ENCODE results near the gene N4BP2. TPM values are rescaled to one million over a fixed set of nuclear protein-coding genes. Genes with fewer than 3 reads are reported as not detected.

Gene N4BP2
- polyA plus RNA-seq, 3 donors = 1.7 to 3.0 (median 1.9) TPM

- 50 to 85% (median 70%) methylated on average over 15 of the region's 15 CpGs for WGBS, 3 donors
Measured at GRCh38 chr4:40197879-40198689, 141.4 kb downstream of the N4BP2 start.

GRCh38 chr4:40199179-40199670, 142.6 kb downstream of the N4BP2 start:
- H3K27ac ChIP-seq (ENCODE audit: low read depth, low read length) = no peak overlapping the region
- 53 to 80% (median 59%) methylated on average over 6 of the region's 6 CpGs for WGBS, 3 donors

More at GRCh38 chr4:40197879-40198689, 141.4 kb downstream of the N4BP2 start:
- H3K27ac ChIP-seq (ENCODE audit: low read depth, low read length) = no peak overlapping the region

- 44 to 80% (median 55%) methylated on average over 15 of the region's 15 CpGs for WGBS, 3 donors
- H3K27ac ChIP-seq (ENCODE audit: low read depth, low read length) = no peak overlapping the region
Measured at GRCh38 chr4:40199999-40200874, 143.6 kb downstream of the N4BP2 start.

- H3K27ac ChIP-seq (ENCODE audit: low read depth, low read length) = no peak overlapping the region
- 41 to 55% (median 50%) methylated on average over 13 of the region's 13 CpGs for WGBS, 3 donors
Measured at GRCh38 chr4:40200875-40201801, 144.5 kb downstream of the N4BP2 start.

GRCh38 chr4:40201898-40202297, 145.2 kb downstream of the N4BP2 start:
- H3K27ac ChIP-seq (ENCODE audit: low read depth, low read length) = no peak overlapping the region
- 94 to 96% (median 95%) methylated on average over 4 of the region's 4 CpGs for WGBS, 3 donors

- H3K27ac ChIP-seq (ENCODE audit: low read depth, low read length) = no peak overlapping the region
- 82 to 95% (median 83%) methylated on average over 3 of the region's 3 CpGs for WGBS, 3 donors
Measured at GRCh38 chr4:40202474-40202873, 145.8 kb downstream of the N4BP2 start.

GRCh38 chr4:40204507-40205258, 148.0 kb downstream of the N4BP2 start:
- H3K27ac ChIP-seq (ENCODE audit: low read depth, low read length) = no peak overlapping the region
- WGBS, 3 donors = 80 to 83% (median 82%) methylated on average over 9 of the region's 9 CpGs

- 42 to 84% (median 58%) methylated on average over 6 of the region's 6 CpGs for WGBS, 3 donors
- H3K27ac ChIP-seq (ENCODE audit: low read depth, low read length) = no peak overlapping the region
Measured at GRCh38 chr4:40205259-40206198, 148.9 kb downstream of the N4BP2 start.

GRCh38 chr4:40206426-40206825, 149.8 kb downstream of the N4BP2 start:
- H3K27ac ChIP-seq (ENCODE audit: low read depth, low read length) = no peak overlapping the region
- WGBS, 3 donors = 29 to 68% (median 46%) methylated on average over 2 of the region's 2 CpGs

Other genes starting within 250 kb of the N4BP2 start
- gene PDS5A, start 78.9 kb upstream of the N4BP2 start, polyA plus RNA-seq = 10 to 100 TPM; 13.7 to 20.9 (median 17.0) TPM
- 1 to 10 TPM in 1 of 3 donors, under 1 TPM in 2; 0.60 to 2.1 (median 0.90) TPM for gene RHOH, start 140.2 kb downstream of the N4BP2 start, polyA plus RNA-seq

Data from adipose tissue (tissue), 3 donors.